ENCODE results near the gene VTN.

VTN gene

GRCh38 chr17:28370035-28370743, at the start of gene VTN:
Gene VTN, minus strand, starts transcription at chr17:28370307. Its CDS starts 104 bp downstream, at chr17:28370203.
- in situ Hi-C loops (cut with MboI; ENCODE audit: low pct_unique_long_range_greater_than_20kb, low sequenced_read_pairs): no loop called here
- peak; percentile 49 for DNase-seq

- peak; percentile 67 for DNase-seq
- in situ Hi-C loops (cut with MboI; ENCODE audit: low pct_unique_long_range_greater_than_20kb, low sequenced_read_pairs): no loop called here
Measured at GRCh38 chr17:28416703-28417311, 46.7 kb upstream of the VTN start.

GRCh38 chr17:28415886-28416285, 45.8 kb upstream of the VTN start:
- in situ Hi-C loops (cut with MboI; ENCODE audit: low pct_unique_long_range_greater_than_20kb, low sequenced_read_pairs): no loop called here
- no peak for DNase-seq

GRCh38 chr17:28413804-28414203, 43.7 kb upstream of the VTN start:
- in situ Hi-C loops (cut with MboI; ENCODE audit: low pct_unique_long_range_greater_than_20kb, low sequenced_read_pairs): no loop called here
- DNase-seq: no peak

- no peak for DNase-seq
- in situ Hi-C loops (cut with MboI; ENCODE audit: low pct_unique_long_range_greater_than_20kb, low sequenced_read_pairs): no loop called here
Measured at GRCh38 chr17:28412099-28412498, 42.0 kb upstream of the VTN start.

GRCh38 chr17:28407974-28408306, 37.8 kb upstream of the VTN start:
- in situ Hi-C loops (cut with MboI; ENCODE audit: low pct_unique_long_range_greater_than_20kb, low sequenced_read_pairs): no loop called here
- DNase-seq: no peak

- in situ Hi-C loops (cut with MboI; ENCODE audit: low pct_unique_long_range_greater_than_20kb, low sequenced_read_pairs): no loop called here
- DNase-seq: no peak
Measured at GRCh38 chr17:28407130-28407973, 37.2 kb upstream of the VTN start.

- DNase-seq: no peak
- in situ Hi-C loops (cut with MboI; ENCODE audit: low pct_unique_long_range_greater_than_20kb, low sequenced_read_pairs): no loop called here
Measured at GRCh38 chr17:28406473-28406814, 36.3 kb upstream of the VTN start.

- in situ Hi-C loops (cut with MboI; ENCODE audit: low pct_unique_long_range_greater_than_20kb, low sequenced_read_pairs): no loop called here
- DNase-seq: peak; percentile 34
Measured at GRCh38 chr17:28405632-28406472, 35.7 kb upstream of the VTN start, which contains the start of gene SLC46A1. Gene SLC46A1, minus strand, starts transcription at chr17:28406212. Its CDS starts 98 bp downstream, at chr17:28406114.

GRCh38 chr17:28404812-28405570, 34.9 kb upstream of the VTN start:
- in situ Hi-C loops (cut with MboI; ENCODE audit: low pct_unique_long_range_greater_than_20kb, low sequenced_read_pairs): no loop called here
- DNase-seq: no peak

- in situ Hi-C loops (cut with MboI; ENCODE audit: low pct_unique_long_range_greater_than_20kb, low sequenced_read_pairs): no loop called here
Measured at GRCh38 chr17:28404461-28404811, 34.3 kb upstream of the VTN start.

GRCh38 chr17:28404007-28404406, 33.9 kb upstream of the VTN start:
- in situ Hi-C loops (cut with MboI; ENCODE audit: low pct_unique_long_range_greater_than_20kb, low sequenced_read_pairs): no loop called here

More at GRCh38 chr17:28404461-28404811, 34.3 kb upstream of the VTN start:
- DNase-seq: no peak

GRCh38 chr17:28402844-28403243, 32.7 kb upstream of the VTN start:
- in situ Hi-C loops (cut with MboI; ENCODE audit: low pct_unique_long_range_greater_than_20kb, low sequenced_read_pairs): no loop called here
- no peak for DNase-seq

More at GRCh38 chr17:28404007-28404406, 33.9 kb upstream of the VTN start:
- DNase-seq: peak; percentile 19

- DNase-seq: no peak
Measured at GRCh38 chr17:28402224-28402630, 32.1 kb upstream of the VTN start.

GRCh38 chr17:28399808-28400207, 29.7 kb upstream of the VTN start:
- in situ Hi-C loops (cut with MboI; ENCODE audit: low pct_unique_long_range_greater_than_20kb, low sequenced_read_pairs): no loop called here
- no peak for DNase-seq

More at GRCh38 chr17:28402224-28402630, 32.1 kb upstream of the VTN start:
- in situ Hi-C loops (cut with MboI; ENCODE audit: low pct_unique_long_range_greater_than_20kb, low sequenced_read_pairs): no loop called here

GRCh38 chr17:28398280-28398981, 28.3 kb upstream of the VTN start:
- no peak for DNase-seq
- in situ Hi-C loops (cut with MboI; ENCODE audit: low pct_unique_long_range_greater_than_20kb, low sequenced_read_pairs): no loop called here

GRCh38 chr17:28397687-28398279, 27.7 kb upstream of the VTN start:
- no peak for DNase-seq
- in situ Hi-C loops (cut with MboI; ENCODE audit: low pct_unique_long_range_greater_than_20kb, low sequenced_read_pairs): no loop called here

GRCh38 chr17:28397275-28397674, 27.2 kb upstream of the VTN start:
- no peak for DNase-seq
- in situ Hi-C loops (cut with MboI; ENCODE audit: low pct_unique_long_range_greater_than_20kb, low sequenced_read_pairs): no loop called here

Measured in KBM-7 (cell line).